Neuron (in vitro differentiated cells): Measurements from ENCODE around the gene TSHZ2.

Experiments used
- H2AFZ ChIP-seq: one replicate; pipeline ENCODE4 v1.6.1; 2013; ENCODE audit warnings: low read depth, mild to moderate bottlenecking, inconsistent platforms, low read length, moderate library complexity
- H3K27me3 ChIP-seq: one replicate; pipeline ENCODE4 v1.6.1; 2013; ENCODE audit warnings: low read length; ENCODE audit not compliant: insufficient read depth
- H3K36me3 ChIP-seq: one replicate; pipeline ENCODE4 v1.6.1; 2013; ENCODE audit warnings: low read length; ENCODE audit not compliant: insufficient read depth
- H3K4me1 ChIP-seq: one replicate; pipeline ENCODE4 v1.6.1; 2013; ENCODE audit warnings: low read length; ENCODE audit not compliant: insufficient read depth
- H3K4me3 ChIP-seq: 2 replicates; pipeline ENCODE4 v1.5.1; 2013; ENCODE audit warnings: mild to moderate bottlenecking, low read length, moderate library complexity
- H3K9me3 ChIP-seq: one replicate; pipeline ENCODE4 v1.6.1; 2013; ENCODE audit warnings: low read length

Gene TSHZ2

DNA sequence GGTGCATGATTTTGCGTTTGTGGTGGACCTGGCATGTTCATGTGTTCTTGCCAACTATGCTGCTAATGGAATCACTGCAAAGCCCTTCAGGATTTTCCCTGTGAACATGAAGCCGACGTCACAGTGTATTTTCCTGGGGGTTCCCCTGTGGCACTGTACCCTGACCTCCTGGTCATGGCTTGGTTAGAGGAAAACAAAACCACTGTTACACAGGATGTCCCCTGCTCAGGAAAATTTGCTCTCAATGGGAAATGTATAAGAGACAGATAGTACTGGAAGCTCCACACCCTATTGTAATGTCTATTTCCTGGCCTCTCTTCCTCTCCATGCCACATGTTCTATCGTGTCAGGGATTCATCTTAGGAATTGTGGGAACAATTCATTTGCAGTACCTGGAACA, 19.7 kb downstream of the TSHZ2 start:
- H2AFZ ChIP-seq: no peak overlapping the region
- no peaks in the 10 kb centered on the region for H3K27me3 ChIP-seq
- no peaks in the 10 kb centered on the region for H3K4me1 ChIP-seq
- H3K36me3 ChIP-seq: no peaks in the 10 kb centered on the region
- H3K9me3 ChIP-seq: no peaks in the 10 kb centered on the region
- no peak overlapping the region for H3K4me3 ChIP-seq

DNA sequence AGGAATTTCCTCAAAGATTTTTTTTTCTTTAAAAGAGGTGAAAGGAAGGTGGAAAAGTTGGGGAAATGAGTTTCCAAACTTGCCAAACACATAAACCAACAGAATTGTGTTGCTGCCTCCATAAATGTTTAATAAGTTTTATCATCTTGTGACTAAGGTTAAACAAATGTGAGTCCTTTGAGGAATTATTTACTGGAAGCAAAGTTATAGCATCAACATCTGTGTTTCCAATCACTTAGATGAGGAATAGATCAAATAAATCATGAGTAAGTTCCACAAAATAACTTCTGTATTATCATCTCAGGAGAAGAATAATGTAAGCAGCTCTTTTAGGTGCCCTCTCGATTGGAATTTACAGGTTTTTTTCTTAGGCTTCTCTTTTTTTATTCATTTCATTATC, 20.5 kb downstream of the TSHZ2 start:
- H2AFZ ChIP-seq: no peak overlapping the region
- H3K9me3 ChIP-seq: no peaks in the 10 kb centered on the region
- no peaks in the 10 kb centered on the region for H3K36me3 ChIP-seq
- H3K4me3 ChIP-seq: no peak overlapping the region
- H3K27me3 ChIP-seq: no peaks in the 10 kb centered on the region
- no peaks in the 10 kb centered on the region for H3K4me1 ChIP-seq

GRCh38 chr20:52993076-52993475, 20.9 kb downstream of the TSHZ2 start:
- peak overlapping the region; percentile 10 for H2AFZ ChIP-seq
- no peak overlapping the region for H3K4me3 ChIP-seq
- no peaks in the 10 kb centered on the region for H3K9me3 ChIP-seq
- H3K27me3 ChIP-seq: no peaks in the 10 kb centered on the region
- H3K36me3 ChIP-seq: no peaks in the 10 kb centered on the region
- no peaks in the 10 kb centered on the region for H3K4me1 ChIP-seq

DNA sequence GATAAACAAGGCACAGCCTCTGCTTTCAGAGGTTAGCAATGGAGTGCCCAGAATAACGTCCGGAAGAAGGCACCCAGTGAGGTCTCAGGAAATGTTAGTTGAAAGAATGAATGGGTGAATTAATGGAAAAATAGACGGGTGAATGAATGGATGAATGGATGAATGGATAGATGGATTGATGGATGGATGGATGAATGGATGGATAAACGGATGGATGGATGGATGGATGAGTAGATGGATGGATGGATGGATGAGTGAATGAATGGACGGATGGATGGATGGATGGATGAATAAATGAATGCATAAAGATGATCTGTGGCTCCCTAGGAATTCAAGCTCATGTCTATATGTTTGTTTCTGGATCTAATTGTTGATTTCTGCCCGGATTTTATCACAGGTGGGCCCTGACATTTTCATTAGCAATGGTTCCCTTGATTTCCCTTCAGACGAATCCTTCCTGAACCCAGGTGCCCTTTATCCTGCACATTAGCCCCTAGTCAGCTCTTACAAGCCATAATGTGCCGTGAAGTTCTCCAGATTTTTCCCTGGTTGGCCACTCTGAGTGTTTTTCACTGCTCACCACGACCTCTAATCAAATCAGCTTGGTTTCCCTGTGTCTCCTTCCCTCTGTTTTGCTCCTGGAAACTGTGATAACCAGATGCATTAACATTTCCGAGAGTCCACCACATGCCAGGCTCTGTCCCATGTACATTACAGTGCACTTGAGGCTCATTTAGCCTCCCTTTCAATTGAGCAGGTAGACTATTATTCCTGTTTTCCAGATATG, 22.2 kb downstream of the TSHZ2 start:
- no peak overlapping the region for H3K4me3 ChIP-seq
- H3K36me3 ChIP-seq: no peaks in the 10 kb centered on the region
- no peaks in the 10 kb centered on the region for H3K27me3 ChIP-seq

DNA sequence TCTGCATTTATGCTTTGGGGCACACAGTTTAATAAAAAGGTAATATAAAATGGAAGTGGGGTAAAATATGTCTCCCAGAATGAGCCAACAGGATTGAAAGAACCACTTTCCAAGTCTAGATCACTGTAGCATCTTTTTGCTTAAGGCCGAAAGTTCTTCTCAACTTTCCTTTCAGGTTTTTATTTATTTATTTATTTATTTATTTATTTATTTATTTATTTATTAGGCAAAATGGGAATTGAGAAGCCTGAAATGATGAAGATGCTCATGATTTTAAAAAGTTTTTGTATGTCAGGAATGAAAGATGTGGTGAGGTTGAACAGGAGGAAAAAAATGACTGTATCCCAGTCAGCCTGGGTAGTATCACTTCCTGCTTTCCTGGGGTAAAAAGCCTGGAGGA, 24.0 kb downstream of the TSHZ2 start:
- H3K4me3 ChIP-seq: no peak overlapping the region
- H3K4me1 ChIP-seq: no peaks in the 10 kb centered on the region
- no peaks in the 10 kb centered on the region for H3K27me3 ChIP-seq
- H3K9me3 ChIP-seq: no peaks in the 10 kb centered on the region
- H2AFZ ChIP-seq: no peak overlapping the region
- no peaks in the 10 kb centered on the region for H3K36me3 ChIP-seq

More for the DNA sequence above, 22.2 kb downstream of the TSHZ2 start:
- H3K4me1 ChIP-seq: no peaks in the 10 kb centered on the region
- no peak overlapping the region for H2AFZ ChIP-seq
- no peaks in the 10 kb centered on the region for H3K9me3 ChIP-seq

GRCh38 chr20:52996658-52997057, 24.5 kb downstream of the TSHZ2 start:
- Histone ChIP-seq H3K36me3 (no peaks in the 10 kb centered on the region), H3K4me1 (peaks cover under 1% of the 10 kb centered on the region), H3K4me3 (no peak overlapping the region), H2AFZ (no peak overlapping the region), H3K27me3 (no peaks in the 10 kb centered on the region), H3K9me3 (no peaks in the 10 kb centered on the region)

DNA sequence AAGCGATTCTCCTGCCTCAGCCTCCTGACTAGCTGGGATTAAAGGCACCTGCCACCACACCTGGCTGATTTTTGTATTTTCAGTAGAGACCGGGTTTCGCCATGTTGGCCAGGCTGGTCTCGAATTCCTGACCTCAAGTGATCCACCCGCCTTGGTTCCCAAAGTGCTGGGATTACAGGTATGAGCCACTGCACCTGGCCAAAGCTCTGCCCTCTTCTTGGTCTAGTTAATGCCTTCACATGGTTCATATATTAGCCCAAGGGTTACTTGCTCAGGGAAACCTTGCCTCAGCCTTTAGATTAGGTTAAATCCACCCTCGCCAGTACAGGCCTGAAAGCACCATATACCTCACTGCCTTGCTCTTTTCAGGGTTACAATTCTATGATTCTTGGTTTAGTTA, 26.1 kb downstream of the TSHZ2 start:
- no peak overlapping the region for H3K4me3 ChIP-seq
- no peak overlapping the region for H2AFZ ChIP-seq
- H3K4me1 ChIP-seq: peaks cover 8% of the 10 kb centered on the region
- H3K27me3 ChIP-seq: no peaks in the 10 kb centered on the region
- no peaks in the 10 kb centered on the region for H3K36me3 ChIP-seq
- H3K9me3 ChIP-seq: no peaks in the 10 kb centered on the region

GRCh38 chr20:52999040-52999439, 26.9 kb downstream of the TSHZ2 start:
- H2AFZ ChIP-seq: no peak overlapping the region
- H3K36me3 ChIP-seq: no peaks in the 10 kb centered on the region
- no peak overlapping the region for H3K4me3 ChIP-seq
- peaks cover 12% of the 10 kb centered on the region for H3K4me1 ChIP-seq
- H3K27me3 ChIP-seq: no peaks in the 10 kb centered on the region
- no peaks in the 10 kb centered on the region for H3K9me3 ChIP-seq

DNA sequence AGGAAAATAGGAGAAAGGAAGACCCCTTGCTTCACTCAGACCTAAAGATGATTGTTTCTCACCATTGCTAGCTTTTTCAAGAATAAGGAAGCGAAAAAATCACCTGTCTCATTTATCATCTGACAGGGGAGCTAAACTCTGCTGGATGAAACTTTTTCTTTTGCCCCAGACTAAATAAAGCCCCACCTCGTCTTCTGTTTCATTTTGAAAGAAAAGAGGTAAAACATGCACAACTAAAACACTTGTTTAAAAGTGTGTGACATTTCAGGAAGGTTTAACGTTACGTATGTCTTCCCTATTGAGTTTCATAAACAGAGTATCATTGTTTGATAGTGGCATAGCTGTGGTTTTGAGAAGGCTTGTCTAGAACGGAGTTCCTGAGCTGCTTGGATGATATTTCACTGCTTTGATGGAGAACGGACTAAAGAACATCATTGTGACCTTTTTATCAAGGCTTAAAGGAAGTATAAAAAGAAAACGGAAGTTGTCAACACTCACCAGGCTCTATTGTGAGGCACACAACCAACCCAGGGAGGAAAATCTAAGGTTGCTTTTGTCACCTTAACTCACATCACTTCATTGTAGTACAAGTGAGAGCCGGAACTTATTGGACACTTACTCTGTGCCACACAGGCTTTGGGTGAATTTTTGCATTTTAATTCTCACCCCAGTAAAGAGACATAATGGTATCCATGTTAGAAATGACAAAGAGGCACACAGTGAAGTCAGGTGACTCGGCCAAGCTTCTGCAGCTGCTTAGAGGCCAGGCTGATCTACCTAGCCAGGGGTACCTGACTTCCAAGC, 29.5 kb downstream of the TSHZ2 start:
- Histone ChIP-seq H3K9me3 (no peaks in the 10 kb centered on the region), H3K27me3 (no peaks in the 10 kb centered on the region), H3K36me3 (no peaks in the 10 kb centered on the region), H2AFZ (no peak overlapping the region), H3K4me3 (no peak overlapping the region), H3K4me1 (peaks cover 17% of the 10 kb centered on the region)

DNA sequence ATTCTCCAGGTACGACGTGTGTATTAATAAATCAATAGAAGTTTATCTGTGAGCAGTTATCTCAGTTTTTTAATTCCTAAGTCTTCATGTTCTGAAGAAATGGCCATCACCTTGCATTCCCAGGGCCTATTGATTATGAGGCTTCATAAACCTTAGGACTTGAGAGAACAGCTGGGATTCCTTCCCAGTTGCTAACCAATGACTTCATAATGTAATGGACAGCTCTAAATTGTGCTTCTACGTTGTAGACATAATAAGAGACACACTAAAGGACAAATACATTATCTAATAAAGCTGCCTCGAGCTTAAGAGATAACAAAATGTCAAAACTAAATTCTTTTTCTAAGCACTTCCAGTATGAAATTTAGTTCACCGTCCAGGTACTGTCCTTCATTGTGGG, 30.6 kb downstream of the TSHZ2 start:
- H3K9me3 ChIP-seq: no peaks in the 10 kb centered on the region
- no peaks in the 10 kb centered on the region for H3K27me3 ChIP-seq
- H3K4me1 ChIP-seq: peaks cover 17% of the 10 kb centered on the region
- no peak overlapping the region for H3K4me3 ChIP-seq
- no peaks in the 10 kb centered on the region for H3K36me3 ChIP-seq
- H2AFZ ChIP-seq: no peak overlapping the region

DNA sequence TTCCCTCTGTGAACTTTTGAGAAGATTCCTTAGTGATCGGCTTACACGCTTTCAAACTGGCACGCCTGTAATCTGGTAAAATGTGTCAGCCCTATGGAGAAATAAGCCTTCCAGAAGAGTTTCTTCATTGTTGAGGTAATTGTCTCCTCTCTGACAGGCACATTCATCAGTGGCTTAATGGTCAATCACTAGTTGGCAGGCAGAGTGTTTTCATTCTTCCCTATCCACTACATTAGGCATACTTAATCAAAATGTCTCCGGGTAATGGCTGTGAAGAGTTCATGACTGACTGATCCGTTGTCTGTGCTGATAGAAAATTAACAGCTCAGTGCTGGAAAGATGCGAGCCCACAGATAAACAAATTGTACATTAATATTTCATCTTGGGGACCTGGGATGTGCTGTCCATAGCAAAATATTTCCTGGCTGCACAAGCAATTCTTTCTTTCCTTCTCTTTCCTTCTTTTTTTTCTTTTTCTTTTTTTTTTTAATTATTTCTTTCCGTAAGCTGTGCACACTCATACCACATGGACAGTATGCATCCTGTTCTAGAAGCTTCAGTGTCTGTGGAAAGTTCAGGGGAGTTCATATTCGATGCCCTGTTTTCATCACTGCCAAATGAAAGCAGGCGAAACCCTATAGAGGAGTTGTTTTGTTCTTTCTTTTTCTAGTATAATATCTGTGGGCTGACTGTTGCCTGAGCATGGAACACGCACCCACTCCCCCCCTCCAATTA, 31.4 kb downstream of the TSHZ2 start:
- peaks cover 17% of the 10 kb centered on the region for H3K4me1 ChIP-seq
- H3K4me3 ChIP-seq: no peak overlapping the region
- no peaks in the 10 kb centered on the region for H3K36me3 ChIP-seq
- no peaks in the 10 kb centered on the region for H3K9me3 ChIP-seq
- no peak overlapping the region for H2AFZ ChIP-seq
- no peaks in the 10 kb centered on the region for H3K27me3 ChIP-seq

DNA sequence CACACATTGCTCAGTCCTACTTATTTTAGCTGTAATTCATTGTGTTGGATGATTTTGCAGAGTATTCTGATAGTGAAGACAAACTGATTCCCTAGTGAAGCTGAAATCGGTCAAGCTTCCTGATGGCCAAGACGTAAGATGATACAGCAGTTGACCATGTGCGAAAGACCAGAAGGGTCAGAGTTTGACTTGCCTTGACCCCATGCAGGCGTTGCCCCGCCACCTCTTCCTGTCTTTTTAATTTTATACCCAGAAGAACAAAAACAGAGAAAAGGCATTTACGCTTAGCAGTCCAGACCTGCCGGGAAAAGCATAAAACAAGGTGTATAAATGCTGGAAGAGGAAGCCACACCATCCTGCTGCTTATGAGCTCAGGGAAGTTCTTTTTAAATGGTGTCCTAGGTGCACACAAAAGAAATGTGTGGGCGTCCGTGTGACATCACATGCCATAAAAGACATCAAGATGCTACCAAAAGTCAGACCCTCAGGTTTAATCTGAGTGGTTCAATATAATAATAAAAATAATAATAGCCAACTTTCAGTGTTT, 32.2 kb downstream of the TSHZ2 start:
- peaks cover 17% of the 10 kb centered on the region for H3K4me1 ChIP-seq
- no peak overlapping the region for H2AFZ ChIP-seq
- no peaks in the 10 kb centered on the region for H3K9me3 ChIP-seq
- no peaks in the 10 kb centered on the region for H3K27me3 ChIP-seq
- no peak overlapping the region for H3K4me3 ChIP-seq
- no peaks in the 10 kb centered on the region for H3K36me3 ChIP-seq
